Measurements from ENCODE around the gene PPP1R7. TPM values are rescaled to one million over a fixed set of nuclear protein-coding genes. Genes with fewer than 3 reads are reported as not detected.

The PPP1R7 gene
- total RNA-seq, 1 donor = 46.7 TPM

DNA sequence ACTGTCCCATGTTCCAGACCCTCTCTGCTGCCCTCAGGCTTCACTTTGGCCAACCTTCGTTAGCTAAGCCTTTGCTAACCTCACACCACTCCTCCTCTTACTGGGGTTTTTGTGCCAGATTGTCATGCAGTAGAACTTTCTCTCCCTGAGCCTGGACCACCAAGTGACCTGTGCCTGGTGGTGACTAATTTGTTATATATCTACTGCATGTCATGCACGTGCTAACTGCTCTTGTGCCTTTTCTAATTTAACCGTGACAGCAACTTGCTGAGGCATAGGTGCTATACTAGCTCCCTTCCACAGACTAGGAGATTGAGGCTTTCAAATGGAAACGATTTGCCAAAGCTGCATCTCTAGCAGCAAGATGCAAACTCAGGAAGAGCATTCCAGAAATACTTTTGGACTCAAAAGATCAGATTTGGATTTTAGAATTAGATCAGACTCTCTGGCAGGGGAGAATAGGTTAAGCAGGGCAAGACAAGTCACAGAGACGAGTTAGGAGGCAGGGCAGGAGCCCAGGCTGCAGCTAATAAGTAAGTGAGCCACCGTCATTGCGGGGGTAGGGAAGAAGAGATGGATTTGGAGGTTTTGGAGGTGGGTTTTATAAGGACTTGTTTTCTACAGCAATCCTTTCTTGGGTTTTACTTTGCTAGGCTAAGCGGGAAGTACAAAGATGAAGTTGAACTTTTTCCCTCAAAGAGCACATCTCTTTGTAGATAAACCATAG, 1.8 kb downstream of the PPP1R7 start:
- Histone ChIP-seq H3K4me1 (ENCODE audit: insufficient read depth, low read length) (peaks cover 38% of the 10 kb centered on the region), H3K79me2 (ENCODE audit: insufficient read depth, low read length) (peaks cover 48% of the 10 kb centered on the region), H3K4me2 (ENCODE audit: insufficient read depth, low read length) (peak overlapping the region; percentile 100), H3K36me3 (ENCODE audit: insufficient read depth, low read length) (peaks cover 3% of the 10 kb centered on the region), H3K4me3 (ENCODE audit: insufficient read depth, low read length) (no peak overlapping the region), H3K27ac (ENCODE audit: low read depth, low read length) (no peak overlapping the region), H2AFZ (ENCODE audit: low read length) (no peak overlapping the region), H3K27me3 (ENCODE audit: insufficient read depth, low read length) (no peaks in the 10 kb centered on the region), H4K20me1 (ENCODE audit: insufficient read depth, low read length) (peaks cover 21% of the 10 kb centered on the region), H3K9me3 (ENCODE audit: low read depth, low read length) (no peaks in the 10 kb centered on the region)
- DNase-seq (ENCODE audit: insufficient read length, low spot score, missing footprints) = no peak
- TF ChIP-seq, protein P1, sequence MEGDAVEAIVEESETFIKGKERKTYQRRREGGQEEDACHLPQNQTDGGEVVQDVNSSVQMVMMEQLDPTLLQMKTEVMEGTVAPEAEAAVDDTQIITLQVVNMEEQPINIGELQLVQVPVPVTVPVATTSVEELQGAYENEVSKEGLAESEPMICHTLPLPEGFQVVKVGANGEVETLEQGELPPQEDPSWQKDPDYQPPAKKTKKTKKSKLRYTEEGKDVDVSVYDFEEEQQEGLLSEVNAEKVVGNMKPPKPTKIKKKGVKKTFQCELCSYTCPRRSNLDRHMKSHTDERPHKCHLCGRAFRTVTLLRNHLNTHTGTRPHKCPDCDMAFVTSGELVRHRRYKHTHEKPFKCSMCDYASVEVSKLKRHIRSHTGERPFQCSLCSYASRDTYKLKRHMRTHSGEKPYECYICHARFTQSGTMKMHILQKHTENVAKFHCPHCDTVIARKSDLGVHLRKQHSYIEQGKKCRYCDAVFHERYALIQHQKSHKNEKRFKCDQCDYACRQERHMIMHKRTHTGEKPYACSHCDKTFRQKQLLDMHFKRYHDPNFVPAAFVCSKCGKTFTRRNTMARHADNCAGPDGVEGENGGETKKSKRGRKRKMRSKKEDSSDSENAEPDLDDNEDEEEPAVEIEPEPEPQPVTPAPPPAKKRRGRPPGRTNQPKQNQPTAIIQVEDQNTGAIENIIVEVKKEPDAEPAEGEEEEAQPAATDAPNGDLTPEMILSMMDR (IDR thresholded peaks at IDR 0.05; ENCODE audit: extremely low read depth, low read depth, low read length) = no peak

DNA sequence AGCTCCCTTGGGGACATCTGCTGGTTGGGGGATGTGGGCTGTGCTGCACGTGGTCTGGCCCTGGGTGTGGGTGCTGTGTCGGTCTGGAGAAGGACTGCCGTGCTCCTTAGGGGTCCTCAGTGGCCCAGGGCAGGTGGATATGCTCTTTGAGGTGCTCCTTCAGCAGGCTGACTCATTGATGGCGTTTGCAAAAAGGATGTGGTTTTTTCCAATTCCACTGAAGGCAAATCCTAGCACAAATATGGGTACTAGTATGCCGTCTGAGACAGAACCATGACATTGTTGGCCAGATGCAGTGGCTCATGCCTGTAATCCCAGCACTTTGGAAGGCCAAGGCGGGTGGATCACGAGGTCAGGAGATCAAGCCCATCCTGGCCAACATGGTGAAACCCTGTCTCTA, 3.3 kb downstream of the PPP1R7 start:
- H4K20me1 ChIP-seq (ENCODE audit: insufficient read depth, low read length) = peaks cover 23% of the 10 kb centered on the region

DNA sequence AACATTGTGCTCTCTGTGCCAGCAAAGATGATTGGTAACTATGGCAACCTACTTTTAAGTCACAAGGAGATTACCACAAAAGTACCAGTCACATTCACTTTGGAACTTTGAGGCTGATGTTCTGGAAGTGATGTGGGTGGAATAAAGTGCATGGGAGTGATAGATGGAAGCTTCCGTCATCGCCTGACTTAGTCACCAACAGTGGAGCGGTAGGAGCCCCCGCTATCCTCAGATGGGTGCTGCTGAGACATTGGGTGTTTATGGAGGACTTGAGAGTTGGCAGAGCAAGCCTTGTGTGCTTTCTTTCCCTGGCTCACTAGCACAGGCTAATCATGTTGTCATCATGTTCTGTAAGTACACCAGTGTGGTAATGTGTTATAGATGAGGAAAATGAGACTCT, 4.6 kb downstream of the PPP1R7 start:
- H3K4me3 ChIP-seq (ENCODE audit: insufficient read depth, low read length) = no peak overlapping the region
- H3K27me3 ChIP-seq (ENCODE audit: insufficient read depth, low read length) = no peaks in the 10 kb centered on the region
- peak; percentile 93 for DNase-seq (ENCODE audit: insufficient read length, low spot score, missing footprints)
- no peaks in the 10 kb centered on the region for H3K9me3 ChIP-seq (ENCODE audit: low read depth, low read length)
- TF ChIP-seq, protein P1 (IDR thresholded peaks at IDR 0.05; ENCODE audit: extremely low read depth, low read depth, low read length) = no peak
- peaks cover 47% of the 10 kb centered on the region for H3K4me1 ChIP-seq (ENCODE audit: insufficient read depth, low read length)
- peaks cover 38% of the 10 kb centered on the region for H3K79me2 ChIP-seq (ENCODE audit: insufficient read depth, low read length)
- H3K4me2 ChIP-seq (ENCODE audit: insufficient read depth, low read length) = no peak overlapping the region
- H2AFZ ChIP-seq (ENCODE audit: low read length) = no peak overlapping the region
- peaks cover 24% of the 10 kb centered on the region for H3K36me3 ChIP-seq (ENCODE audit: insufficient read depth, low read length)
- H4K20me1 ChIP-seq (ENCODE audit: insufficient read depth, low read length) = peaks cover 23% of the 10 kb centered on the region
- peak overlapping the region; percentile 72 for H3K27ac ChIP-seq (ENCODE audit: low read depth, low read length)

More for the DNA sequence above, 3.3 kb downstream of the PPP1R7 start:
- H3K27me3 ChIP-seq (ENCODE audit: insufficient read depth, low read length) = no peaks in the 10 kb centered on the region
- peaks cover 38% of the 10 kb centered on the region for H3K79me2 ChIP-seq (ENCODE audit: insufficient read depth, low read length)
- TF ChIP-seq, protein P1 (IDR thresholded peaks at IDR 0.05; ENCODE audit: extremely low read depth, low read depth, low read length) = no peak
- H3K9me3 ChIP-seq (ENCODE audit: low read depth, low read length) = no peaks in the 10 kb centered on the region
- H3K27ac ChIP-seq (ENCODE audit: low read depth, low read length) = no peak overlapping the region
- no peak for DNase-seq (ENCODE audit: insufficient read length, low spot score, missing footprints)
- H3K4me2 ChIP-seq (ENCODE audit: insufficient read depth, low read length) = no peak overlapping the region
- no peak overlapping the region for H2AFZ ChIP-seq (ENCODE audit: low read length)
- no peak overlapping the region for H3K4me3 ChIP-seq (ENCODE audit: insufficient read depth, low read length)
- H3K36me3 ChIP-seq (ENCODE audit: insufficient read depth, low read length) = peaks cover 11% of the 10 kb centered on the region
- peaks cover 51% of the 10 kb centered on the region for H3K4me1 ChIP-seq (ENCODE audit: insufficient read depth, low read length)

DNA sequence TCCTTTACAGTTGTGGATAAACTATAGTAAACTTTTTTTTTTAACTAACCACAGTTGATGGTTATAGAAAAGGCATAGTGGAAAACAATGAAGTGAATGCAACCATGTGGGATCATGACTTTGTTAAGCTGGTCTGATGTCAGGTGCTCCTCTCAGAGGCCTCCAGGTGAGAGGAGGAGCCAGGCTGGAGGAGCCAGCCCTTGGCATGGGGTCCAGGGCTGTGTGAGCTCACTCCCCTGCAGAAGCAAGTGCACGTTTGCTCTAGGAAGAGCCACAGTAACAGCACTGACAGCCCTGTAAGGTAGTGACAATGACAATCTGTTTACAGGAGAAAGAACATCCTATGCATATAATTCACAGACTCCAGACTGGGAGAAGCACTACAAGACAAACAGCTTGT, 5.7 kb downstream of the PPP1R7 start:
- peak overlapping the region; percentile 72 for H3K27ac ChIP-seq (ENCODE audit: low read depth, low read length)
- no peak overlapping the region for H3K4me2 ChIP-seq (ENCODE audit: insufficient read depth, low read length)
- no peak overlapping the region for H3K4me3 ChIP-seq (ENCODE audit: insufficient read depth, low read length)
- peaks cover 32% of the 10 kb centered on the region for H3K79me2 ChIP-seq (ENCODE audit: insufficient read depth, low read length)
- H3K9me3 ChIP-seq (ENCODE audit: low read depth, low read length) = no peaks in the 10 kb centered on the region
- no peak for DNase-seq (ENCODE audit: insufficient read length, low spot score, missing footprints)
- no peaks in the 10 kb centered on the region for H3K27me3 ChIP-seq (ENCODE audit: insufficient read depth, low read length)
- H3K4me1 ChIP-seq (ENCODE audit: insufficient read depth, low read length) = peaks cover 45% of the 10 kb centered on the region
- H4K20me1 ChIP-seq (ENCODE audit: insufficient read depth, low read length) = peaks cover 23% of the 10 kb centered on the region
- TF ChIP-seq, protein P1 (IDR thresholded peaks at IDR 0.05; ENCODE audit: extremely low read depth, low read depth, low read length) = no peak
- peaks cover 31% of the 10 kb centered on the region for H3K36me3 ChIP-seq (ENCODE audit: insufficient read depth, low read length)
- H2AFZ ChIP-seq (ENCODE audit: low read length) = no peak overlapping the region

All from osteoblast (primary cell).